Neural progenitor cell (in vitro differentiated cells): ENCODE data around the gene KCNMA1. TPM values are rescaled to one million over a fixed set of nuclear protein-coding genes. Genes with fewer than 3 reads are reported as not detected.

Experiments used
- DNase-seq: peaks from one replicate; pipeline ENCODE4 v3.0.0-alpha.2; 2016; ENCODE audit warnings: low spot score
- H2AFZ ChIP-seq: fragments of 200-600 bp; sonication (generic); replicated peaks from 2 replicates; pipeline ENCODE4 v1.6.1; 2016; ENCODE audit warnings: antibody characterized with exemption
- H3F3A ChIP-seq: fragments of 200-600 bp; sonication (generic); 2 replicates; pipeline ENCODE4 v1.6.1; 2016; ENCODE audit warnings: antibody characterized with exemption, low read depth
- H3K27ac ChIP-seq: fragments of 200-600 bp; sonication (generic); 2 replicates; pipeline ENCODE4 v1.5.1; 2016; ENCODE audit warnings: mild to moderate bottlenecking
- H3K27me3 ChIP-seq: fragments of 200-600 bp; sonication (generic); 2 replicates; pipeline ENCODE4 v1.6.1; 2016; ENCODE audit warnings: mild to moderate bottlenecking, moderate library complexity
- H3K36me3 ChIP-seq: fragments of 200-600 bp; sonication (generic); 2 replicates; pipeline ENCODE4 v1.5.1; 2016
- H3K4me1 ChIP-seq: fragments of 200-600 bp; sonication (generic); 2 replicates; pipeline ENCODE4 v1.6.1; 2016; ENCODE audit warnings: mixed run types
- H3K4me2 ChIP-seq: fragments of 200-600 bp; sonication (generic); 2 replicates; pipeline ENCODE4 v1.6.1; 2016
- H3K4me3 ChIP-seq: fragments of 200-600 bp; sonication (generic); 2 replicates; pipeline ENCODE4 v1.5.1; 2016
- H3K79me2 ChIP-seq: fragments of 200-600 bp; sonication (generic); 2 replicates; pipeline ENCODE4 v1.6.1; 2016; ENCODE audit warnings: low read depth
- H3K9ac ChIP-seq: fragments of 200-600 bp; sonication (generic); 2 replicates; pipeline ENCODE4 v1.6.1; 2016
- H3K9me3 ChIP-seq: fragments of 200-600 bp; sonication (generic); 2 replicates; pipeline ENCODE4 v1.5.1; 2016; ENCODE audit warnings: low read depth
- H4K20me1 ChIP-seq: fragments of 200-600 bp; sonication (generic); 2 replicates; pipeline ENCODE4 v1.6.1; 2016; ENCODE audit warnings: low read depth
- H3K27ac Mint-ChIP-seq: 3 replicates; pipeline ENCODE4 v1.8.0; 2021; ENCODE audit warnings: mixed read lengths
- H3K27me3 Mint-ChIP-seq: 2 replicates; pipeline ENCODE4 v1.8.0; 2022; ENCODE audit warnings: low read depth, mild to moderate bottlenecking, inconsistent platforms, moderate library complexity, mixed read lengths; ENCODE audit not compliant: insufficient read depth
- H3K36me3 Mint-ChIP-seq: 3 replicates; pipeline ENCODE4 v1.8.0; 2021; ENCODE audit warnings: mixed read lengths
- H3K4me1 Mint-ChIP-seq: 3 replicates; pipeline ENCODE4 v1.8.0; 2021; ENCODE audit warnings: mixed read lengths
- H3K4me3 Mint-ChIP-seq: 3 replicates; pipeline ENCODE4 v1.8.0; 2021; ENCODE audit warnings: mild to moderate bottlenecking, moderate library complexity, mixed read lengths
- H3K9me3 Mint-ChIP-seq: 3 replicates; pipeline ENCODE4 v1.8.0; 2020; ENCODE audit warnings: mixed read lengths
- CTCF ChIP-seq: fragments of 200-600 bp; sonication (generic); IDR thresholded peaks from 2 replicates; pipeline ENCODE4 v1.5.1; 2017; ENCODE audit warnings: antibody characterized with exemption, mild to moderate bottlenecking
- EZH2 ChIP-seq: fragments of 200-600 bp; sonication (generic); IDR thresholded peaks from 2 replicates; pipeline ENCODE4 v1.6.1; 2017; ENCODE audit warnings: antibody characterized with exemption, mild to moderate bottlenecking, moderate library complexity
- EZH2phosphoT487 ChIP-seq: fragments of 200-600 bp; sonication (generic); IDR thresholded peaks from 2 replicates; pipeline ENCODE4 v1.6.1; 2017; ENCODE audit warnings: antibody characterized with exemption
- total RNA-seq: library from RNA; depleted of rRNA; stranded (reverse); fragments of >200 nt; gene quantifications from 2 replicates; pipeline ENCODE4 v1.2.3, GENCODE V29; 2015; ENCODE audit warnings: low replicate concordance

KCNMA1 gene
- total RNA-seq, 1 donor from 2014 or later = 2.4 TPM

- Histone ChIP-seq H3K4me2 (no peak overlapping the region), H3K79me2 (no peaks in the 10 kb centered on the region), H3K9ac (no peak overlapping the region), H3K4me3 (no peak overlapping the region), H3K27me3 (no peaks in the 10 kb centered on the region), H3K36me3 (no peaks in the 10 kb centered on the region), H3K9me3 (no peaks in the 10 kb centered on the region), H3F3A (peaks cover 5% of the 10 kb centered on the region), H3K4me1 (peaks cover 9% of the 10 kb centered on the region), H3K27ac (no peak overlapping the region), H4K20me1 (no peaks in the 10 kb centered on the region), H2AFZ (no peak overlapping the region)
- H3K9me3 Mint-ChIP-seq = peaks cover 5% of the 10 kb centered on the region
- no peaks in the 10 kb centered on the region for H3K36me3 Mint-ChIP-seq
- no peak overlapping the region for H3K4me3 Mint-ChIP-seq
- no peaks in the 10 kb centered on the region for H3K27me3 Mint-ChIP-seq
- peaks cover 45% of the 10 kb centered on the region for H3K4me1 Mint-ChIP-seq
- H3K27ac Mint-ChIP-seq = no peak overlapping the region
- no peak for TF ChIP-seq EZH2
- no peak for TF ChIP-seq EZH2phosphoT487
- no peak for TF ChIP-seq CTCF
- no peak for DNase-seq
Observed at GRCh38 chr10:76982671-76983070, 654.9 kb downstream of the KCNMA1 start.

- Histone ChIP-seq H3F3A (peaks cover 5% of the 10 kb centered on the region), H3K27me3 (no peaks in the 10 kb centered on the region), H2AFZ (no peak overlapping the region), H3K9ac (no peak overlapping the region), H3K27ac (no peak overlapping the region), H4K20me1 (no peaks in the 10 kb centered on the region), H3K4me1 (peaks cover 9% of the 10 kb centered on the region), H3K4me3 (no peak overlapping the region), H3K36me3 (no peaks in the 10 kb centered on the region), H3K9me3 (no peaks in the 10 kb centered on the region), H3K4me2 (no peak overlapping the region), H3K79me2 (no peaks in the 10 kb centered on the region)
- no peak for TF ChIP-seq EZH2phosphoT487
- TF ChIP-seq CTCF = no peak
- TF ChIP-seq EZH2 = no peak
- Mint-ChIP-seq H3K4me1 (peaks cover 49% of the 10 kb centered on the region), H3K27ac (peak overlapping the region; percentile 88), H3K27me3 (no peaks in the 10 kb centered on the region), H3K36me3 (no peaks in the 10 kb centered on the region), H3K4me3 (peak overlapping the region; percentile 14), H3K9me3 (peaks cover 5% of the 10 kb centered on the region)
- no peak for DNase-seq
Observed at GRCh38 chr10:76981251-76981650, 656.4 kb downstream of the KCNMA1 start.

GRCh38 chr10:76977901-76978300 is 659.7 kb downstream of the KCNMA1 start:
- no peaks in the 10 kb centered on the region for H3K79me2 ChIP-seq
- no peak overlapping the region for H3K4me3 ChIP-seq
- no peaks in the 10 kb centered on the region for H3K9me3 ChIP-seq
- no peaks in the 10 kb centered on the region for H3K36me3 ChIP-seq
- no peaks in the 10 kb centered on the region for H4K20me1 ChIP-seq
- Mint-ChIP-seq H3K27me3 (no peaks in the 10 kb centered on the region), H3K27ac (no peak overlapping the region), H3K36me3 (no peaks in the 10 kb centered on the region), H3K9me3 (peaks cover 5% of the 10 kb centered on the region), H3K4me3 (no peak overlapping the region), H3K4me1 (peaks cover 34% of the 10 kb centered on the region)
- no peak for DNase-seq
- peaks cover 5% of the 10 kb centered on the region for H3F3A ChIP-seq
- H3K9ac ChIP-seq = no peak overlapping the region
- peaks cover 9% of the 10 kb centered on the region for H3K4me1 ChIP-seq
- no peak overlapping the region for H3K27ac ChIP-seq
- no peak for TF ChIP-seq EZH2
- TF ChIP-seq CTCF = no peak
- no peak for TF ChIP-seq EZH2phosphoT487
- no peak overlapping the region for H2AFZ ChIP-seq
- H3K27me3 ChIP-seq = no peaks in the 10 kb centered on the region
- no peak overlapping the region for H3K4me2 ChIP-seq
